Adrenal gland (tissue), 12 donors: Measurements from ENCODE around the gene SCFD2. TPM values are rescaled to one million over a fixed set of nuclear protein-coding genes. Genes with fewer than 3 reads are reported as not detected.
"Not testable (repeated sequence)": the region's sequence is repeated elsewhere in the genome, so short reads cannot be mapped to it uniquely, and the experiment has no call there.

ENCODE experiments used
- DNase-seq, 7 donors: peaks; one replicate each; pipeline ENCODE4 v3.0.0-alpha.2; 2019 to 2020
- H3K27ac ChIP-seq, 5 donors: fragments of 200-600 bp; sonication (generic) in 4 of 5; 1 replicate in 3 of 5; 2 replicates in 2 of 5; pipeline versions ENCODE4 v1.5.1 to v1.8.0; 2016 to 2020; ENCODE audit warnings: mild to moderate bottlenecking in 1 of 5
- H3K27me3 ChIP-seq: fragments of 200-600 bp; 2 replicates; pipeline ENCODE4 v1.8.0; 2021
- H3K36me3 ChIP-seq, 2 donors: fragments of 200-600 bp; replicated peaks in 1 of 2; 1 replicate in 1 of 2; 2 replicates in 1 of 2; pipeline versions ENCODE4 v1.5.1 to v1.8.0; 2018 to 2022
- H3K4me1 ChIP-seq, 2 donors: fragments of 200-600 bp; replicated peaks in 1 of 2; 1 replicate in 1 of 2; 2 replicates in 1 of 2; pipeline versions ENCODE4 v1.5.1 to v1.8.0; 2018 to 2021
- H3K4me3 ChIP-seq, 4 donors: fragments of 200-600 bp; sonication (generic) in 3 of 4; one replicate each; pipeline ENCODE4 v1.5.1; 2016 to 2018
- H3K9me3 ChIP-seq, 3 donors: fragments of 200-600 bp; sonication (generic) in 1 of 3; replicated peaks in 1 of 3; 1 replicate in 2 of 3; 2 replicates in 1 of 3; pipeline versions ENCODE4 v1.5.1 to v1.8.0; 2016 to 2021
- POLR2A ChIP-seq, 2 donors: fragments of 450-650 bp; IDR thresholded peaks; one replicate each; pipeline ENCODE4 v1.6.1; 2017; ENCODE audit warnings: antibody characterized with exemption in 2 of 2, mild to moderate bottlenecking in 2 of 2, moderate library complexity in 1 of 2
- WGBS, 4 donors: extraction: QIAGEN DNeasy Blood & Tissue Kit in 2 of 4; methylation state at CpG; one replicate each; pipeline versions ENCODE4 v1.1.5 to v1.1.7; 2013 to 2017; 5-methylcytosine and 5-hydroxymethylcytosine counted together
- intact Hi-C, 2 donors: fragments of 100-400 bp; cut with DNase I; formaldehyde crosslinking; loops; one replicate each; pipeline versions ENCODE4 v1.14.1 to v1.15.0; 2022 to 2023
- polyA plus RNA-seq, 3 donors: library from polyadenylated mRNA; stranded (reverse); fragments of 200-250 nt in 2 of 3; fragments of 350-450 nt in 1 of 3; fragmentation: Illumina TruSeq in 1 of 3; extraction: RNeasy Lipid Tissue Mini Kit (QIAGEN cat#74804) in 1 of 3; gene quantifications; one replicate each; pipeline ENCODE4 v1.2.3, GENCODE V29; 2013 to 2014
- total RNA-seq, 9 donors: library from RNA; depleted of rRNA in 4 of 9; stranded (reverse); fragments of >200 nt in 4 of 9; fragments of 120-200 nt in 1 of 9; fragmentation: NEBNext Ultra II Directional in 1 of 9; extraction: Animal tissue kit (Norgen Biotek cat#: 25700) in 1 of 9; gene quantifications; one replicate each; pipeline versions ENCODE4 v1.1.0 to v1.2.4, GENCODE V29; 2013 to 2023
- TF ChIP-seq, protein P1 (sequence below), 6 experiments: fragments of 450-650 bp in 4 of 6; fragments of 200-600 bp in 2 of 6; sonication (generic) in 1 of 6; IDR thresholded peaks; 1 replicate in 5 of 6; 2 replicates in 1 of 6; pipeline versions ENCODE4 v1.5.1 to v1.8.0; 2016 to 2021; ENCODE audit warnings: antibody characterized with exemption in 6 of 6, mild to moderate bottlenecking in 2 of 6, moderate library complexity in 1 of 6
- donor health status: healthy with polysubstance abuse.
- donor health status: Bipolar disorder and iron deficiency.
- donor health status: DM: yes; HTN: yes; CAD: no.
- donor health status: DM: no; HTN: no; CAD: no.
- donor health status: DM: no; HTN: no; CAD: no.
- donor health status: DM: yes; HTN: yes; CAD: no.

SCFD2 gene
- total and polyA plus RNA-seq, 12 donors = 5.2 to 34.9 (median 23.4) TPM

GRCh38 chr4:53240573-53240972 lies 125.3 kb downstream of the SCFD2 start:
- 59 to 77% (median 75%) methylated on average over 5 of the region's 5 CpGs for whole genome bisulfite sequencing, 4 donors
- no peak for DNase-seq
- H3K27me3 ChIP-seq = no peaks in the 10 kb centered on the region
- peaks cover 0 to 6% (median 5%) of the 10 kb centered on the region in 3 donors for H3K9me3 ChIP-seq
- TF ChIP-seq, protein P1, sequence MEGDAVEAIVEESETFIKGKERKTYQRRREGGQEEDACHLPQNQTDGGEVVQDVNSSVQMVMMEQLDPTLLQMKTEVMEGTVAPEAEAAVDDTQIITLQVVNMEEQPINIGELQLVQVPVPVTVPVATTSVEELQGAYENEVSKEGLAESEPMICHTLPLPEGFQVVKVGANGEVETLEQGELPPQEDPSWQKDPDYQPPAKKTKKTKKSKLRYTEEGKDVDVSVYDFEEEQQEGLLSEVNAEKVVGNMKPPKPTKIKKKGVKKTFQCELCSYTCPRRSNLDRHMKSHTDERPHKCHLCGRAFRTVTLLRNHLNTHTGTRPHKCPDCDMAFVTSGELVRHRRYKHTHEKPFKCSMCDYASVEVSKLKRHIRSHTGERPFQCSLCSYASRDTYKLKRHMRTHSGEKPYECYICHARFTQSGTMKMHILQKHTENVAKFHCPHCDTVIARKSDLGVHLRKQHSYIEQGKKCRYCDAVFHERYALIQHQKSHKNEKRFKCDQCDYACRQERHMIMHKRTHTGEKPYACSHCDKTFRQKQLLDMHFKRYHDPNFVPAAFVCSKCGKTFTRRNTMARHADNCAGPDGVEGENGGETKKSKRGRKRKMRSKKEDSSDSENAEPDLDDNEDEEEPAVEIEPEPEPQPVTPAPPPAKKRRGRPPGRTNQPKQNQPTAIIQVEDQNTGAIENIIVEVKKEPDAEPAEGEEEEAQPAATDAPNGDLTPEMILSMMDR (IDR thresholded peaks at IDR 0.05) = no peak
- TF ChIP-seq POLR2A (IDR thresholded peaks at IDR 0.05) = no peak
- intact Hi-C loops = no loop called here
- peaks cover 9% of the 10 kb centered on the region in 2 donors for H3K4me1 ChIP-seq
- no peaks in the 10 kb centered on the region for H3K36me3 ChIP-seq
- H3K27ac ChIP-seq = no peak overlapping the region
- H3K4me3 ChIP-seq = no peak overlapping the region

- intact Hi-C loops, H3K36me3 ChIP-seq, DNase-seq, H3K4me3 ChIP-seq, H3K27me3 ChIP-seq, H3K4me1 ChIP-seq, H3K9me3 ChIP-seq, H3K27ac ChIP-seq: not testable (repeated sequence)
- WGBS, 4 donors = 90 to 98% (median 97%) methylated on average over 4 to 19 of the region's 29 CpGs; no CpG with 5 or more reads in 1 of the 4 donors
Observed at GRCh38 chr4:53238352-53238751, 127.5 kb downstream of the SCFD2 start.

DNA sequence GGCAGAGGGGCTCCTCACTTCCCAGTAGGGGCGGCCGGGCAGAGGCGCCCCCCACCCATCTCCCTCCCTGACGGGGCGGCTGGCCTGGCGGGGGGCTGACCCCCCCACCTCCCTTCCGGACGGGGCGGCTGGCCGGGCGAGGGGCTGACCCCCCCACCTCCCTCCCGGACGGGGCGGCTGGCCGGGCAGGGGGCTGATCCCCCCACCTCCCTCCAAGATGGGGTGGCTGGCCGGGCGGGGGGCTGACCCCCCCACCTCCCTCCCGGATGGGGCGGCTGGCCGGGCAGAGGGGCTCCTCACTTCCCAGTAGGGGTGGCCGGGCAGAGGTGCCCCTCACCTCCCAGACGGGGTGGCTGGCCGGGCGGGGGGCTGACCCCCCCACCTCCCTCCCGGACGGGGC lies 128.1 kb downstream of the SCFD2 start:
- H3K27me3 ChIP-seq, H3K9me3 ChIP-seq, intact Hi-C loops, H3K4me3 ChIP-seq, H3K4me1 ChIP-seq, DNase-seq, H3K36me3 ChIP-seq, H3K27ac ChIP-seq: not testable (repeated sequence)
- WGBS, 4 donors = 86 to 94% methylated on average over 5 to 15 of the region's 26 CpGs; no CpG with 5 or more reads in 2 of the 4 donors

DNA sequence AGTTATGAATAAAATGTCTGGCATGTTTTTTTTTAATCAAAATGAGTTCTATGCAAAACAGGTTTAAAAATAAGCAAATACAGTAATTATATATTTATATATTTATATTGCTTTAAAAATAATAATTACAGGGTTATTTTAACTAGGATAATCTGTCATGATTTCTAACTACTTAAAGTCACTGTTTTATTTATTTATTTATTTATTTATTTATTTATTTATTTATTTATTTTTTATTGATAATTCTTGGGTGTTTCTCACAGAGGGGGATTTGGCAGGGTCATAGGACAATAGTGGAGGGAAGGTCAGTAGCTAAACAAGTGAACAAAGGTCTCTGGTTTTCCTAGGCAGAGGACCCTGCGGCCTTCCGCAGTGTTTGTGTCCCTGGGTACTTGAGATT lies 129.2 kb downstream of the SCFD2 start:
- WGBS, 4 donors = 93 to 100% methylated on average over 2 of the region's 2 CpGs; no CpG with 5 or more reads in 2 of the 4 donors
- H3K27ac ChIP-seq, intact Hi-C loops, H3K27me3 ChIP-seq, H3K4me1 ChIP-seq, H3K4me3 ChIP-seq, H3K9me3 ChIP-seq, DNase-seq, H3K36me3 ChIP-seq: not testable (repeated sequence)

GRCh38 chr4:53235547-53235946 lies 130.3 kb downstream of the SCFD2 start:
- H3K4me1 ChIP-seq = no peaks in the 10 kb centered on the region
- no peaks in the 10 kb centered on the region for H3K27me3 ChIP-seq
- H3K36me3 ChIP-seq = no peaks in the 10 kb centered on the region
- WGBS, 4 donors = 86 to 94% (median 89%) methylated on average over 4 of the region's 4 CpGs
- H3K27ac ChIP-seq = no peak overlapping the region
- DNase-seq = no peak
- intact Hi-C loops = no loop called here
- no peaks in the 10 kb centered on the region for H3K9me3 ChIP-seq
- no peak overlapping the region for H3K4me3 ChIP-seq
- no peak for TF ChIP-seq POLR2A (IDR thresholded peaks at IDR 0.05)
- TF ChIP-seq, protein P1 (IDR thresholded peaks at IDR 0.05) = no peak

- no peak overlapping the region for H3K4me3 ChIP-seq
- WGBS, 4 donors = 93 to 99% (median 96%) methylated on average over 5 of the region's 5 CpGs
- H3K27ac ChIP-seq = no peak overlapping the region
- intact Hi-C loops = no loop called here
- no peaks in the 10 kb centered on the region for H3K36me3 ChIP-seq
- DNase-seq = no peak
- H3K9me3 ChIP-seq = no peaks in the 10 kb centered on the region
- no peaks in the 10 kb centered on the region for H3K27me3 ChIP-seq
- no peaks in the 10 kb centered on the region for H3K4me1 ChIP-seq
- TF ChIP-seq POLR2A (IDR thresholded peaks at IDR 0.05) = no peak
- TF ChIP-seq, protein P1 (IDR thresholded peaks at IDR 0.05) = no peak
Observed at GRCh38 chr4:53234669-53235068, 131.2 kb downstream of the SCFD2 start.
